Stomach (tissue), 9 donors: ENCODE measurements around the gene PSEN1. TPM values are rescaled to one million over a fixed set of nuclear protein-coding genes. Genes with fewer than 3 reads are reported as not detected.

ENCODE experiments used
- DNase-seq, 2 donors: peaks; one replicate each; pipeline versions ENCODE4 v3.0.0 to v3.0.0-alpha.2; 2013 to 2019
- H3K27ac ChIP-seq, 5 donors: fragments of 200-600 bp in 4 of 5; sonication (generic) in 4 of 5; one replicate each; pipeline ENCODE4 v1.5.1; 2013 to 2019; ENCODE audit warnings: mild to moderate bottlenecking in 1 of 5, moderate library complexity in 1 of 5
- H3K27me3 ChIP-seq, 3 donors: fragments of 200-600 bp; sonication (generic); one replicate each; pipeline ENCODE4 v1.5.1; 2017 to 2019; ENCODE audit warnings: mixed run types in 1 of 3
- H3K36me3 ChIP-seq, 4 donors: fragments of 200-600 bp; sonication (generic); 1 replicate in 3 of 4; 2 replicates in 1 of 4; pipeline ENCODE4 v1.5.1; 2016 to 2019
- H3K4me1 ChIP-seq, 4 donors: fragments of 200-600 bp; sonication (generic); one replicate each; pipeline ENCODE4 v1.5.1; 2016 to 2019
- H3K4me3 ChIP-seq, 4 donors: fragments of 200-600 bp; sonication (generic) in 3 of 4; one replicate each; pipeline ENCODE4 v1.5.1; 2016 to 2019; ENCODE audit warnings: mild to moderate bottlenecking in 1 of 4
- H3K9me3 ChIP-seq, 4 donors: fragments of 200-600 bp; sonication (generic); one replicate each; pipeline ENCODE4 v1.5.1; 2016 to 2019
- CTCF ChIP-seq, 7 experiments: fragments of 450-650 bp in 4 of 7; fragments of 200-600 bp in 3 of 7; sonication (generic) in 3 of 7; IDR thresholded peaks; one replicate each; pipeline ENCODE4 v1.5.1; 2016 to 2019; ENCODE audit warnings: antibody characterized with exemption in 7 of 7, control low read depth in 2 of 7, mild to moderate bottlenecking in 1 of 7
- EP300 ChIP-seq: sonication (generic); formaldehyde crosslinking; IDR thresholded peaks from one replicate; pipeline ENCODE4 v1.6.1; 2017; ENCODE audit warnings: antibody characterized with exemption
- POLR2A ChIP-seq, 4 donors: fragments of 450-650 bp; IDR thresholded peaks; one replicate each; pipeline ENCODE4 v1.6.1; 2016; ENCODE audit warnings: antibody characterized with exemption in 4 of 4, control low read depth in 2 of 4, mild to moderate bottlenecking in 1 of 4, moderate library complexity in 1 of 4
- POLR2AphosphoS5 ChIP-seq, 3 donors: sonication (generic); formaldehyde crosslinking; IDR thresholded peaks; one replicate each; pipeline ENCODE4 v1.6.1; 2016; ENCODE audit warnings: antibody characterized with exemption in 3 of 3
- WGBS, 5 donors: extraction: QIAGEN DNeasy Blood & Tissue Kit in 3 of 5; methylation state at CpG; one replicate each; pipeline versions ENCODE4 v1.1.5 to v1.1.7; 2013 to 2018; 5-methylcytosine and 5-hydroxymethylcytosine counted together
- intact Hi-C: fragments of 100-400 bp; cut with DNase I; formaldehyde crosslinking; loops from one replicate; pipeline ENCODE4 v1.15.1; 2023; ENCODE audit warnings: low total_unique reads
- polyA plus RNA-seq, 3 donors: library from polyadenylated mRNA; stranded (reverse); fragments of 200-250 nt; gene quantifications; one replicate each; pipeline ENCODE4 v1.2.3, GENCODE V29; 2013
- total RNA-seq, 5 donors: library from RNA; depleted of rRNA; stranded (reverse); fragments of >200 nt; gene quantifications; one replicate each; pipeline versions ENCODE4 v1.1.0 to v1.2.3, GENCODE V29; 2014 to 2016
- donor health status: healthy with polysubstance abuse.
- donor health status: Bipolar disorder and iron deficiency.
- donor health status: healthy.

The PSEN1 gene
- total and polyA plus RNA-seq, 8 donors = 5.8 to 89.8 (median 18.7) TPM

DNA sequence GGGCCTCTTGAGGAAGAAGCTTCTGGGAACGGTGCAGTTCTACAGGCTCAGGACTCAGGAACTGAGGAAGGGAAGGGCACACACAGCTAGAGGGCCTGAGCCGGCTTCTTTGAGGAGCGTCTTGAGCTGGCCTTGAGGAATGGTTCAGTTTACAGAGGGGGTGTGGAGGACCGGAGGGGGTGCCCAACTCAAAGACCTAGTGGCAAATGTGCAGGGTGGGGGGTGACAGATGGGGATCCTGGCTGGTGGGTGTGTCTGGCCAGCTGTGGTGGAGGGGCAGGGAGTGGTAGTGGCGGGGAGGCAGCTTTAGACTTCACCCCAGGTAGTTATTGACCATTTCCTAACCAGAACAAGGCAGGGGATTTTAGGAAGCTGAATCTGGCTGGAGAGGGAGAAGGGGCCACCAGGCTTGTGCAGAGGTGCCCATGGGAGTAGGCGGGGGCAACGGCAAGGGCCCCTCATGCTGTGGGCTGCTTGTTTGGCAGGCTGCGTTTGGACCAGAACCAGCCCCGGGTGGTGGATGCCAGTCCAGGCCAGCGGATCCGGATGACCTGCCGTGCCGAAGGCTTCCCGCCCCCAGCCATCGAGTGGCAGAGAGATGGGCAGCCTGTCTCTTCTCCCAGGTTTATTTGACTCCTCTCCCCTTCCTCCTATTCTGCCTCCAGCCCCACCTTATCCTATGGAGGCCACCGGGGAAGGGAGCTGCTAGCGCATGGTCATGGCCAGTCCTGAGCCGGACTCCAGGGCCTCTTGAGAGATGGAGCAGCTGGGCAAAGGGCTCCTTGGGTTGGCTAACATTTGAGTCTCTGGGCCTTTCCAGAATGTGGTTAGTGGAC is 128.8 kb downstream of the PSEN1 start:
- Histone ChIP-seq H3K27ac (no peak overlapping the region), H3K27me3 (no peaks in the 10 kb centered on the region), H3K9me3 (no peaks in the 10 kb centered on the region), H3K4me1 (peaks cover 8 to 10% (median 9%) of the 10 kb centered on the region in 4 donors), H3K36me3 (peaks cover 0 to 88% (median 33%) of the 10 kb centered on the region in 4 donors), H3K4me3 (no peak overlapping the region)
- intact Hi-C loops = no loop called here
- no peak for TF ChIP-seq POLR2AphosphoS5 (IDR thresholded peaks at IDR 0.05)
- TF ChIP-seq CTCF (IDR thresholded peaks at IDR 0.05) = no peak
- no peak for TF ChIP-seq POLR2A (IDR thresholded peaks at IDR 0.05)
- TF ChIP-seq EP300 = no peak
- WGBS, 5 donors = 74 to 81% (median 77%) methylated on average over 15 to 18 of the region's 18 CpGs
- DNase-seq = no peak

- TF ChIP-seq POLR2AphosphoS5 (IDR thresholded peaks at IDR 0.05) (no peak), POLR2A (IDR thresholded peaks at IDR 0.05) (no peak), CTCF (IDR thresholded peaks at IDR 0.05) (no peak)
- Histone ChIP-seq H3K36me3 (peaks cover 0 to 82% (median 33%) of the 10 kb centered on the region in 4 donors), H3K4me1 (peaks cover 10 to 15% (median 13%) of the 10 kb centered on the region in 4 donors), H3K9me3 (no peaks in the 10 kb centered on the region), H3K4me3 (no peak overlapping the region), H3K27ac (no peak overlapping the region), H3K27me3 (no peaks in the 10 kb centered on the region)
- WGBS, 5 donors = 89 to 97% (median 93%) methylated on average over 3 of the region's 3 CpGs
- intact Hi-C loops = no loop called here
- DNase-seq = no peak
These were observed 129.4 kb downstream of the PSEN1 start for GRCh38 chr14:73265721-73266046.

DNA sequence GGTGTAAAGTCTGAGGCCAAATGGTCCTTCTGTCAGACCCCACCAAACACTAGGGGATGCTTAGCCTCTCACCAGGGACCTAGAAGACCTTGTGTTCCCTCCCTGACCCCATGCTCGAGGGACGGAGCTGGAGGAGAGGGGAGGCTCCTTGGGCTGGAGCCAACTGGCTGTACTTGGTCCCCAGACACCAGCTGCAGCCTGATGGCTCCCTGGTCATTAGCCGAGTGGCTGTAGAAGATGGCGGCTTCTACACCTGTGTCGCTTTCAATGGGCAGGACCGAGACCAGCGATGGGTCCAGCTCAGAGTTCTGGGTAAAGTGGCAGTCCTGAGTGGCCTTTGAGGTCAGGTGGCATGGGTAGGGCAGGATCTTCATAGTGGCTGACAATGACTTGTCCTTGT is 130.0 kb downstream of the PSEN1 start:
- intact Hi-C loops = no loop called here
- H3K4me3 ChIP-seq = no peak overlapping the region

DNA sequence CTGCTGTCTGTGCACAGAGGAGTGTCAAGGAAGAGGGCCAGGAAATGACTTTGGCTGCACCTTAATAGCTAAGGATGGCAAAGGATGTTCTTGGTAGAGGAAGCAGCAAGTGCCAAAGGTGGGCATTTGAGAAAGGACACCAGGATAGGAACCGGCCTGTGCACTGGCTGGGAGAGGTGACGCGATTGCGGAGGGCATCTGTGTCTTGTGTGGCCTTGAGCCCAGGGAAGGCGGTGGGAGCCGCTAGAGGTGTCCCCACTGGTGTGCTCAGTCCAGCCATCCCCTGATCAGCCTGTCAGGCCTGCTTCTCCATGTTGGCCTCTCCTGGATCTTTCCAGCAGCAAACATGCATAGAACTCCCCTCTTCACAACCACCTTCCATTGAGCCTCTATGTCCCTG is 131.2 kb downstream of the PSEN1 start:
- 94 to 97% (median 96%) methylated on average over 6 of the region's 6 CpGs for whole genome bisulfite sequencing, 5 donors
- intact Hi-C loops = no loop called here
- no peaks in the 10 kb centered on the region for H3K27me3 ChIP-seq
- H3K27ac ChIP-seq = no peak overlapping the region
- H3K9me3 ChIP-seq = no peaks in the 10 kb centered on the region
- peaks cover 0 to 69% (median 33%) of the 10 kb centered on the region in 4 donors for H3K36me3 ChIP-seq
- DNase-seq = no peak
- H3K4me3 ChIP-seq = no peak overlapping the region
- TF ChIP-seq POLR2A (IDR thresholded peaks at IDR 0.05) (no peak), EP300 (no peak), POLR2AphosphoS5 (IDR thresholded peaks at IDR 0.05) (no peak), CTCF (IDR thresholded peaks at IDR 0.05) (no peak)
- peaks cover 10 to 19% (median 14%) of the 10 kb centered on the region in 4 donors for H3K4me1 ChIP-seq

More for the DNA sequence above, 130.0 kb downstream of the PSEN1 start:
- WGBS, 5 donors = 84 to 97% (median 89%) methylated on average over 5 to 7 of the region's 7 CpGs
- peaks cover 0 to 76% (median 33%) of the 10 kb centered on the region in 4 donors for H3K36me3 ChIP-seq
- no peak for DNase-seq
- peaks cover 10 to 17% (median 13%) of the 10 kb centered on the region in 4 donors for H3K4me1 ChIP-seq
- no peak overlapping the region for H3K27ac ChIP-seq
- H3K9me3 ChIP-seq = no peaks in the 10 kb centered on the region
- TF ChIP-seq CTCF (IDR thresholded peaks at IDR 0.05) (no peak), POLR2AphosphoS5 (IDR thresholded peaks at IDR 0.05) (no peak), EP300 (no peak), POLR2A (IDR thresholded peaks at IDR 0.05) (no peak)
- no peaks in the 10 kb centered on the region for H3K27me3 ChIP-seq
